CD4-positive, alpha-beta T cell treated with Interleukin-4 for 1 hour (primary cell): Measurements from ENCODE around the gene SEPSECS.

Source experiments
- DNase-seq, 2 donors: peaks; one replicate each; pipeline ENCODE4 v3.0.0-alpha.2; 2020 to 2022

The SEPSECS gene

DNA sequence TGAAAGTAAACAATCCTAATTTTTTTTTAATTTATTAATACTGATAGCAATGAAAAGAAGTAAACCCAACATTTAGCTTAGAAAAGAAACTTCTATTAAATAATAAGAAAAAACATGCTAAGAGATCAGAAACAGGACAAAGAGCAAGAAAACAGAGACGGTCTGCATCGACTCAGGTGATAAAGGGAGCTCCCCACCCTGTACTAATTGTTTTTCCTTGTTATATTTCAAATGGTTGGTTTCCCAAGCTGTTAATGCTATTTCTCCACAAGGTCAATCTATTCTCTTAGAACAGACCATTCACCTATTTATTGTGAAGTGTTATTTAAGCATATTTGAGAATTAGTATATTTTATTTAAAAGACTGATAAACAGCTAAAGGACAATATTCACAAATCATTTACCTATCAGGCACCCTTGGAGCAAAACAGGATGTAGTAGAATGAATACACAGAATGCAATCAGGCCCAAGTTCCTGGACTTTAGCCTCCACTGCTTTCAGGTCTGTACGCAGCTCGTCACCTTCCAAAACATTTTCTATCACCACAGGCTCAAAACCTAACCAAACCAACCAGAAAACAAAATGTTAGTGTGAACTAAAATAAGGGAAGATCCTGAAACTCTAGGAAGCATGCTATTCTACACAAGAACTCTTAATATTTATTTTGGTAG lies 5.5 kb downstream of the SEPSECS start:
- DNase-seq, result no peak

DNA sequence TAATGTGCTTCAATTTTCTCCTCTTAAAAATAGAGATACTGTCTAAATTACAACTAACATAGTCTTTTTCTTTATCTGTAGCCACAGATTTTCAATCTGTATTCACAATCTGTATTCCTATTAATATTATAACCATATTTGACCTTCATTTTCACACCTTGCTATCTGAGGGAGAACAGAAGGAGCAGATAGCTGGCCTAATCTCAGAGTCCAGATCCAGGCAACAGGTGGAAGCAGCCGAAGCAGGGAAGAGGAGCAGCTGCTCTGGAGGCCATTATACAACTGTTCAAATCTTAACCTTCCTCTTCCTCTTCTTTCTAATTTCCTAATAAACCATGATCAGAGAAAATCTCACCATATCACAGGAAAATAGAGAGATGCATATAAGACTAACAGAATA lies 14.2 kb downstream of the SEPSECS start:
- no peak for DNase-seq

DNA sequence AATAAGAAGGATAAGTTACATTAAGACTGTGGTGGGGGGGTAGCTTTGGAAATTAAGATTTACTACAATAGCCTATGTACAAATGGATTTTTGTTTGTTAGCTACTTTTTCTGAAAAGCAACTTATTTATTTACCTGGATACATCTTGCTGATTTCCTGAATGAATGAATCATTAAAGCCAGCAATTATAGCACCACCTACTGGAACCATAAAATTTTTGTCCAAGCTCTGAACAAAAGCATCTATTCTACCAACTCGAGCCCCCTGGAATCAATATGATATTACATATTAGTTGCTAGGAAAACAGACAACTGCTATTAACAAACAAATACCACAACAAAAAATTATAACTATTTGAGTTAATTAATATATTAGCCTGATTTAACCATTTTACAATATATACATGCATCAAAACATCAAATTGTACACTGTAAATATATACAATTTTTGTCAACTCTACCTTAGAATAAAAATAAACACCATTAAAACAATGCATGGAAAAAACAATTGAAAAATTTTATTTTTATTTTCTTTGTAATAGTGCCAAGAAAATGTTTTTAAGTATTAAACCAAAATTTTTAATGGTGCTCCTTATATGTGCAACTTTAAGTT lies 15.3 kb downstream of the SEPSECS start:
- DNase-seq, result peak in 1 of 2 donors; percentile 33

DNA sequence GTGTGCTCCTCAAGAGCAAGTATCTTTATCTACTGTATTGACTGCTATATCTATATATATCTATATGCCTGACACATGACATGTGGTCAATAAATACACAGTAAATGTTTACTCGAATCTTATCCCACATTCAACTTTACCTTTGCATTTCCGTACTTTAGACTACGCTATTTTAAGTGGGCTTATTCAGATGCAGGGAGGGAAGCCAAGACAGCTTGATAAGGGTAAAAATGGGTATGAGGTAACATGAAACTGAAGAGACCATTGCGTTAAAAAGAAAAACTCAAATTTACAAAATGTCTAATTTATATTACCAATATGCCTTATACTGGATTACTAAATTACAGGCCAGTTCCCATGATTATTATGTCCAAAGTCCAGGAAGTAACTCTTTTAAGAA lies 17.8 kb downstream of the SEPSECS start:
- DNase-seq, result no peak

DNA sequence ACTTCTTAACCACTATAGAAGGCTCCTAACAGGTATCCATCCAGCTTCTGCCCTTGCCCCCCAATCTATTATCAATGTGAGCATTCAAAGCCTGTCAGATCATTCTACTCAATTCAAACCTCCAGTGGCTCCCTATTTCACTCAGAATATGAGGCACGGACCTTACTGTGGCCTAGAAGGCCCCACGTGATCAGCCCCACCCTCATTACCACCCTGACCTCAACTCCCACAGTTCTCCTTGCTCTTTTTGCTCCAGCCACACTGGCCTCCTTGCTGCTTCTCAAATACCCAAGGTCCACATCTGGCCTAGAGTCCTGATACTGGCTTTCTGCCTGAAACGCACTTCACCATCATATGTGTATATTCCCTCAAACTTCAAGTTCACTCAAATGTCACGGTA lies 18.7 kb downstream of the SEPSECS start:
- DNase-seq, result no peak

DNA sequence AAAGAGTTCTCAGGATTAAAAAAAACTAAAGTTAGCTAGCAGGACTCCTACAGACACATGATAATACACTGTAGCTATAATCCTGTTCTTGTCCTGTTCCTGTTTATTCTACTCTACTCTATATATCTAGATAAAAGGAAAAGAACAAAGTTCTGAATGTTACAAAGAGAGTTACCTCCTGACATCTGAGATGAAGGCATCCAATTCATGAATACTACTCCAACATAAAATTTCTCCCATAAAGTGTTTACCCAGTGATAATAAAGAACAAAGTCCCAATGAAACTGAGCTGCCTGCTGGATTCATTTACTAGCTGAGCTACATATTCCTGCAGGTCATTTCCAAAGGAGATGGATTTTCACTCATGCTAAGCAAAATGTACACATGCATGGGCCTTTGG lies 27.1 kb downstream of the SEPSECS start:
- no peak for DNase-seq

DNA sequence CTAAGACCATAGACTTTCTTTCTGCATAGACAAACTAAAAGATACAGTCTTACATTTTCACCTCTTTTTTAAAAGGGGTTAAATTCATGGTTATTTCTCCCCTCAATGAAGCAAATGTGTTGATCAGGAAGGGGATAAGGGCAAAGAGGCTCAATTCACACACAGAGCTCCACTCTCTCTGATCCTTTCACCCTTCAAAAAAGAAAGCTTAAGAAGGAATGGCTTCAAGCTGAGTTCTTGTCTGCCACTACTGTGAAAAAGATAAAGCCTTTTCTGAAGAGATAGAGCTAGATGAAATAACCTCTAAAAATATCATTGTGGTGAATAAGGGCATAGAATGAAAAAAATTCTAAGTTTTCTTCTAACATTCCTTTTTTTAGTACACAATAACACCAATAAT lies 28.3 kb downstream of the SEPSECS start:
- DNase-seq, result no peak

DNA sequence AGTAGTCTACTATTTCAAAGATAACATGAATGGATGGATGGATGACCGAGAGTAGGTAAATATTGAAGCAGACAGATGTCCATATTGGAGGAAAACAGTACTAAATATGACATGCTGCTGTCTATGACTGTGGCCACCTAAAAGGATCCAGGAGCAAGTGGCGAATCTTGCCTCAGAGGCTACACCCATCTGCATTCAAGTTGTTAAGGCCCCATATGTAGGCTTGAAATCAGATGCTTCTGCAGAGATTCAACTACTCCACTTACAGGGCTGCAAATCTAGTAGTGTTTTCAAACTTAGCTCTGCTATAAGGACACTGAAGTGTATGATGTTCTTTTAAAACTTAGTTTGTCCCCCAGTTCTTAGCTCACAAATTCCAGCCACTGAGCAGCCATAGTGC lies 28.9 kb downstream of the SEPSECS start:
- DNase-seq, result no peak

DNA sequence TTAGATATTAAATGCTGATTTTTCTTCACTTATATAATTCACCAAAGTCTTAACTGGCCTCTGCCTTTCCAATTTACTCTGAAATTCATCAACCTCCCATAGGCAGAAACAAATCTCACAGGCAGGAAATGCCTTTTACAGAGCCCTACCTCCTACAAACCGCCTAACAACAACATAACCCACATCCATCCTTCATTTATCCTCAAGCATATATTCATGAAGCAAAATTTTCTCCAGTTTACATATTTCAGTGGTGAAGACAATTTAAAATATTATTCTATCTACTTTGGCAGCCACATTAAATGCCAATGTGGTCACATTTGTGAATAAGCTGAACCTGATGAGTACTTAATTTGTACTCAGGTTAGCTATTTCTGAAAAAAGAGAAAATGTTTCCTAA lies 30.3 kb downstream of the SEPSECS start:
- no peak for DNase-seq

DNA sequence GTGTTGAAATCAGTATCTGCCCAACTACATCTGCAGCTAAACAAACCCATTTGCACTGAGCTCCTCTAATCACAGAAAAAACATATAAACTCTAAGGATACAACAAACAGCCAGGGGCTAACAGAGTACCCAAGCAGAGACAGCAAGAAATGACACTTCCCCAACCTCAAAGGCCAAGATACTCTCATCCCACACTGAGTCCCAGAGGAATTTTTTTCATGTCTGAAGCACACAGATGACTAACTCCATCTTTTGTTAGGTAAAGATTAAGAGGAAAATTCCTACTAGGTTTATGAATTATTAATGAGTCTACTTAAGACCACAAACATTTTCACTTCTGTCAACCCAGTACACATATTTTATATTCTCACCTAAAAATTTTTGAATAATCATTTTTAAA lies 31.6 kb downstream of the SEPSECS start:
- no peak for DNase-seq

DNA sequence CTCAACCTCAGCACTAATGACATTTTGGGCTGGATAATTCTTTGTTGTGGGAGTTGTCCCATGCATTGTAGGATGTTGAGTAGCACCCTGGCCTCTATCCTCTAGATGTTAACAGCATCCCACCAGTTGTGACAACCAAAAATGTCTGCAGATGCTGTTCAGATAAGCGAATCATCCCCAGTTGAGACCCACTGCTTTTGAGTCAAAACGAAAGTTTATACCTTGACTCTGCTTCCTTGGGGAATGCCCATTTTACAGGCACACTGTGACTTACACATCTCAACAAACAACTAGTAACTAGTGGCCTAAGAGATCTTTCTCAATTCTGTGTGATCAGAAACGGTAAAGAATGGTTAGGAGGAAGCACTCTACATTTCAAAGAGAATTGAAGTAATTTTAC lies 37.0 kb downstream of the SEPSECS start:
- no peak for DNase-seq

DNA sequence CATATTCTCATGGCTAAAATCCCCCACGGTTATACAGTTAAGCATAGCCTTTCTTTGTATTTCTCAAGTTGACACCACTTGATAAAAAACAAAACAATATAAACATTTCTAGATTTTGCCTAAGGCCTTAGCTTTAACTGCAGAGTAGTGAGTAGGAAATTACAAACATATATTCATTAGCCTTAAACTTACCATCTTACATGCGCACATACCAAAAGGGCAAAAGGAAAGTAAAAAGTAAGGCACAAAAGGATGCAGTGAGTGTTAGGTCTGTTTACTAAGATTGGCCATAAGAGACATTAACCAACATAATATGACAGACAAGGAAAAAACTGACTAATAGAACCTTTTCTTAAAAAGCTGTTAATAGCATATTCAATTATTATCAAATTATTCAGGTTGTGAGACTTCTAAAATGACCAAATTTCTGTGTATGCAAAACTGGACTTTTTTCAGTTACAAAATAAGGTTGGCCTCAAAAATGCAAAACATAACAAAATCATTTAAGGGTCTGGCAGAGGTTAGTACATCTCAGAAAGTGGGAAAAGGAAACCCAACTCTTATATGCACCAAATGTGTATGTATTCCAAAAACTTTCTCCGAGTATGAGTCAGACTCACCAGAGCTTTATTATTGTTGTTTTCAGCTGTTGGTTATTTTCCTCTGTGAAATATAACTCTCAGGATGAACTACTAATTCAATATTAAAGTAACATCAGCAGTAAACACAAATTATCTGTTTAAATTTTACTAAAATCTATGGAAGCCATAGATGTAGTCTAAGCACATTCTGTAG lies 39.9 kb downstream of the SEPSECS start:
- no peak for DNase-seq

DNA sequence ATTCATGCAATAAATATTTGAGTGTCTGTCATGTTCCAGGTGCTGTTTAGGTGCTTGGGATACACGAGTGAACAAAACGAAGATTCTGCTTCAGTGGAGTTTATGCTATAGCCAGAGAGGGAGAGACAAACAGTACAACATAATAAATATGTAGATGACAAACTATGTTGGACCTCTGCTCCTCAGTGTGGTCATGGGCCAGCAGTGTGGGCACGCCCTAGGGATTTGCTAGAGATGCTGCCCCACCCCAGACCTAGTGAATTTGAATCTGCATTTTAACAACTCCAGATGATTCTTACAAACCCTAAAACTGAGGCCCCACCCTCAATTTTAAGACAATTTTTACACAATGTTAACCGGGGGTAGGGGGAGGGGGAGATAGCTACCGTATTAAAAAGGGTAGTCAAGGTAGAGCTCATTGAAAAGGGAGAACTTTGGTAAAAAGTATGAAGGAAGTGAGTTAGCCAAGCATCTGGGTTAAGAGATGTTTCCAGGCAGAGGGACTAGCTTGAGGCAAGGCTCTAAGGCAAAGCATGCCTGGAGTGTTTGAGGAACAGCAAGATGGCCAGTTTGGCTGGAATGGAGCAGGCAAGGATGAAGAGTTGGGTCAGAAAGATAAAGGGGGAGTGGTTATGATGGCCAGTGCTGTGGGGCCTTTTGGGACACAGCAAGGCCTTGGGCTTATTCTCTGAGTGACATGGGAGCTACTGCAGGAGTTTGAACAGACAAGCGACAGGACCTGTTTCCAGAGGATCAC lies 42.4 kb downstream of the SEPSECS start:
- DNase-seq, result no peak

DNA sequence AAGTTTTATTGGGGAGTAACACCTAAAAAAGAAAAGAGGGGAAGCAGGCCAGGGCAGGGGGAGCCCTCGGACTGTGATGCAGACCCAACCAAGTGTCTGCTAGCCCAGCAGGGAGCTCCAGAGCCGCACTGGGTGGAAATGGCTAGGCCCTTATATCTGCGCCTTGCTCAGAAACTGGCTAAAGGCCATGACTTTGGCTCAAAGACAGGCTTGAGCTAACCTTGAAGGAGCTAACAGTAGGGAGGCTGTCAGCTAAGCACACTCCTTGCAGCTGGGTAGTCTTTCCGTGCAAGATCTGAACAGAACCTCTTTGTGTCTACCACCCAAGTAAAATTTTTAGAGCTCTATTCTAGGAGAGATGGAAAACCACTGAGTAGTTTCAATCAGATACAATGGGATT lies 43.0 kb downstream of the SEPSECS start:
- DNase-seq, result no peak

DNA sequence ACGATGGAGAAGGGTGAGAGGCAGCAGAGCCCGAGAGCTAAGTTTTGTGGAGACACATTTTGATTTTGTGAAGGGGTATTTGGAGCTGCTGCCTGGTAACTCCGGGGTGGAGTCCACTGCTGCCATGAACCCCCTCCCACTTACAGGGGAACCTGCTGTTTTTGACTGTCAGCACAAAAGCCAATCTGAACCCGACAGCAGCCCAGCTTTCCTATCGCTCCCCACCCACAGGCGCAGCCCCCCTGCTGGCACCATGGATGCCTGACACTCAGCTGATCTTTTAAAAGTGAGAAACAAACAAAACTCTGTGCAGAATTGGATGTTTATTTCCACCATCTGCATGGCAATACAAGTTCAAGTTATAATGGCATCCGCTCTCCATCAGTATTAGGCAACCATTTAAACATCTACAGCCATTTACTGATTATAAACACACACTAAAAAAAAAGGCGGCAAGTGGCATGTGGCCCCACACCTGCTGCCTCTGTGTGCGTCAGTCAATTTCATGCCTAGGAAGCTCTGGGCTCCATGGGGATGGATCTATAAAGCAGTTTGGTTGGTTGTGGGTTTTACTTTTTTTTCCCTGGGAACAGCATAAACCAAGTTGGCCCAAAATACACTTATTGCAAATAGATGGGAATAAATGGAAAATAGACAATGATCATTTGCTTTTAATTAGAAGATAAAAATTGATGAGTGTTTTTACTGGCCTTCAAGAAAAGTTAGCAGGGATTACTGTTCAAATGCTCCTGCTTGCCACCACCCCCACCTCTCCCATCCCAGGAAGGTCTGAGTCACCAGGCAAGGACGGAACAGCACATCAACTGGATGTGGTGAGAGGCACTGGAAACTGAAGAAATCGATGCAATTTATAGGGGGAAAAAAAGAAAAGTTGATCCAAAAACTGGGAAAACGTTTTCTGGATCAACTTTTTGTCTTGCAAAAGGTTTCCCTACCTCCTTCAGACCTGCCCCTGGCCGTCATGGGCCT lies 46.0 kb downstream of the SEPSECS start:
- DNase-seq, result no peak

DNA sequence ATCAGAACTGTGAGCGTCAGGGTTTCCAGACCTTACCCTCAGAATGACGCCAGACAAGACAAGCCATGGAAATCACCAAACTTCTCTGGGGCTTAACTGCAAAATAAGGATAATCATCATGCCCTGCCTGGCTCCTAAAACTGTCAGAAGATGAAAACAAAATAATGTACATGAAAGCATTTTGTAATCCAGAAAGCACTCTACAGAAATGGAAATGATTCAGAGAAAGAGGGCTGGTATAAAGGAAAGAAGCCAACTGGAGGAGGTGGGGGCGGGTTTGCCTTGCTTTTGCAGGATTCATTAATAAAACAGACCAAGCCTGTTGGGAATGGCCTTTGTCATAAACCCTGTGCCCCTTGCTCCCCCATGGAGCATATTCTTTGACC lies 47.3 kb downstream of the SEPSECS start:
- no peak for DNase-seq

DNA sequence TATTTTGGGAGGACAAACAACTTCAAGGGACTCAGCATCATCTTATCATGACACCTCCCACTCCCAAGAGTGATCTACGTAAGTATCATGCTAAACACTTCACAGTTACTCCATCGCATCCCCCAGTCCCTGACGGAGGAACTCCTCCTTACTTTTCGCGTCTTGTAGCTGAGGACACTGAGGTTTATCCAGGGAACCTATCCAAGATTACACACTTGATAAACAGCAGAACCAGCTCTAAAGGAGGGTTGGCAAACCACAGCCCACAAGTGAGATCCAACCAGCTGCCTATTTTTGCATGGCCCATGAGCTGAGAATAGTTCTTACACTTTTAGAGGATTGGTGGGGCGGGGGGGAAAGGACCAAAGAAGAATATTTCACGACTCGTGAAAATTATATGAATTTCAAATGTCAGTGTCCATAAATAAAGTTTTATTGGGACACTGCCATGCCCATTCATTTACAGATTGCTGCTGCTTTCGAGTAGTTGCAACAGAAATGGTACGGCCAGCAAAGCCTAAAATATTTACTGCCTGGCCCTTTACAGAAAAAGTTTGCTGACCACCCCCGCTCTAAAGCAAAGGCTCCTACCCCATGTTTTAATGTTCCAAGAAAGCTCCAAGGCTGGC lies 47.8 kb downstream of the SEPSECS start:
- no peak for DNase-seq

DNA sequence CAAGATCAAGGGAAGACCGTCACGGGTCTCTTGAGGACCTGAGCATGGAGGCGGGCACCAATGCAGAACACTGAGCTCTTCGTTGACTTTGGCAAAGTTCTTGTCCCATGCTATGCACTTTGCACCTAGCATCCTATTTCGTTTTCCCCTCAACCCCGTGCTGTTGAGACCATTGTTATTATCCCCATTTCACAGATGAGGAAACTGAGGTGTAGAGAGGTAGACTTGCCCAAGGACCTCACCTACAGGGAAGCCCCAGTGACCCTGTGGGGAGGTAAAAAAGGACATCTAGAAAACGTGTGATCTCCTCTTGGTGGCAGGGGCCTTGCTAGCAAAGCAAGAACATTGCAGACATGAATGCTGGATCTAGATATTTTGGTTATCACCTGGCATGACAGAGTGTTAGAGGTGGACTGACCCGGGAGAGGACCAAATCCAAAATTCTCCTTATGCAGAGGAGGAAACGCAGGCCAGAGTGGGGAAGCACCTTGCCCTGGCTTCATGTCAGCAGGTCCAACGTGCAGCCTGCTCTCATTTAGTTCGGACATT lies 48.5 kb downstream of the SEPSECS start:
- DNase-seq, result no peak

DNA sequence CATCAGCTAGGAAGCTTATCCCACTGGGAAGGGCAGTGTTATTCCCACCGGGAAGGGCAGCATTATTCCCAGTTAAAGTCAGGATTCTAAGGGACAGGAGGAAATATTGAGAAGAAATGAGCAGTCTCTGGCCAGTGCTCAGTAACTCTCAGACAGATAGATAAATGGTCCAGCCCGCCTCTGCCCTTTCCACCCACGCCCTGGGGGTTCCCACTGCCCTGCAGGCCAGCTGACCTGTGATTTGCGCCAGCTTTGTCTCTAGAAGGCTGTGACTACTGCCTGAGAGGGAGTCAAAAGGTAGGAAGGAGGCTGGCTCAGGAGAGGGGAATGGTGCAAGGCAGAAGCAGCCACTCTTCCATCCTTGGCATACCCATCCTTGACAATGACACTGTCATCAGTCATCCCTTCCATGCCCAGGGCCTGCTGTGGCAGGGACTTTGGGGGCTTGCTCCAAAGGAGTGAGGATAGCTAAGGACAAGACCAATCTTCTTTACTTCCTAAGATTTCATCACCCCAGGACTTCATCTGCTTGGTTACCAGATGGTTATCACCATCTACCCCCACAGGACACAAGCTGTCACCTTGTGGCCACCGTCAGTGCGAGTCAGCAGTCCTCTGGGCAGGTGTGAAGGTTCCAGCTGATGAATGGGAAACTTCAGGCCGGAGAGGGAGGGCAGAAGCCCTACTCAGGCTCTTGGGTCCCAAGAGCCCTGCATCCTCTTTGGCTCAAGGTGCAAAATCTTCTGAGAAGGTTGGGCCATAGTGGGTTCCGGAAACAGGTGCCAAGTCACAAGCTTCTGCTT lies 49.5 kb downstream of the SEPSECS start:
- DNase-seq, result no peak

DNA sequence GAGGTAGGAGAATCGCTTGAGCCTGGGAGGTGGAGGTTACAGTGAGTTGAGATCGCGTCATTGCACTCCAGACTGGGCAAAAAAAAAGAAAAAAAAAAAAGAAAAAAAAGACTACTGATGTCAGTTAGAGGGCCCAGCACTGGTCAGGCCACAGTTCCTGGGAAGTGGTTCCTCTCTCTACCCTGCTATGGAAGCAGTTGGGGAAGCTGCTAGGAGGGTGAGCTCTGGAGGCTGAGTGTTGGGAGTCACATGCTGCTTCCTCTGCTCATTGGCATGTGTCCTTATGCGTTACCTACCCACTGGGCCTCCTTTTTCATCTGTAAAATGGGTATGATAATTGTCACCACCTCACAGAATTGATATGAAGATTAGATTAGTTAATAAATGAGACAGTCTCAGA lies 50.7 kb downstream of the SEPSECS start:
- no peak for DNase-seq

DNA sequence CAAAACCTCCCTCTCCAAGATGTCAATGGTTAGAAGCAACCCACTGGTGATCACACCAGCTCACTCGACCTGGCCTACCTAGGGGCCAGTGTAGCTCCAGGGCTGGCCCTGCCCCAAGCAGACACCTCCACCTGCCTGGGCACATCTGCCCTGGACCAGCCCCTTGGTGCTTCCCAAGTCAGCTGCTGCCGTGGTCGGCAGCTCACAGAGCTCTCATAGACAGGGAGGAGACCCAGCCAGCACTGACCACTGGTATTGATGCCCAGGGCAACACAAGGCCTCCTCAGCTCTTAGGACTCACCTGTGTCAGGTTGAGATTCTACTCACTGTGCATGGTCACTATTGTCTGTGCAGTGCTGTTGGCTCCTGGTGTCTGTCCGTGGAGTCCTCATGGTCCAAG lies 51.7 kb downstream of the SEPSECS start:
- DNase-seq, result no peak
